Measurements from ENCODE around the gene SIN3B. TPM values are rescaled to one million over a fixed set of nuclear protein-coding genes. Genes with fewer than 3 reads are reported as not detected.

SIN3B gene
- total RNA-seq, 1 experiment from 2014 or later = 83.8 TPM

DNA sequence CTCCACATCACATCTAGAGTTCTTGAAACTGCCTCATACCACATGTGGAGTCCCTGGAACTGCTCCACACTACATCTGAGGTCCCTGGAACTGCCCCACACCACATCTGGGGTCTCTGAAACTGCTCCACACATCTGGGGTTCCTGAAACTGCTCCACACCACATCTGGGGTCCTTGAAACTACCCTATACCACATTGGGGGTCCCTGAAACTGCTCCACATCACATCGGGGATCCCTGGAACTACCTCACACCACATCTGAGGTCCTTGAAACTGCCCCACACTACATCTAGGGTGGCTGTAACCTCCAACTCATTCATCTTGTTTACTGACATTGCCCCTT is 93.4 kb downstream of the SIN3B start:
- Histone ChIP-seq H3K9me2 (ENCODE audit: insufficient read depth) (no peaks in the 10 kb centered on the region), H3K4me1 (replicated peaks; ENCODE audit: insufficient read depth) (peaks cover 26% of the 10 kb centered on the region), H3K4me3 (no peak overlapping the region), H3F3A (ENCODE audit: insufficient read depth, low read depth) (peaks cover 35% of the 10 kb centered on the region), H3K79me2 (ENCODE audit: low read depth) (no peaks in the 10 kb centered on the region), H3K27me3 (ENCODE audit: insufficient read depth, low read depth) (no peaks in the 10 kb centered on the region), H3K36me3 (ENCODE audit: low read depth) (no peaks in the 10 kb centered on the region), H4K20me1 (ENCODE audit: insufficient read depth) (no peaks in the 10 kb centered on the region), H3K27ac (no peak overlapping the region), H2AFZ (no peak overlapping the region), H3K4me2 (no peak overlapping the region), H3K9me3 (ENCODE audit: insufficient read depth, low read depth) (no peaks in the 10 kb centered on the region)
- POLR2A ChIA-PET (ENCODE audit: unreplicated experiment) = no interaction called here
- CTCF ChIA-PET = no interaction called here
- BruUV-seq (replicated peaks) = no TSS peak
- no peak for DNase-seq
- intact Hi-C loops (cut with micrococcal nuclease; ENCODE audit: unreplicated experiment) = no loop called here
- TF ChIP-seq, protein P1, sequence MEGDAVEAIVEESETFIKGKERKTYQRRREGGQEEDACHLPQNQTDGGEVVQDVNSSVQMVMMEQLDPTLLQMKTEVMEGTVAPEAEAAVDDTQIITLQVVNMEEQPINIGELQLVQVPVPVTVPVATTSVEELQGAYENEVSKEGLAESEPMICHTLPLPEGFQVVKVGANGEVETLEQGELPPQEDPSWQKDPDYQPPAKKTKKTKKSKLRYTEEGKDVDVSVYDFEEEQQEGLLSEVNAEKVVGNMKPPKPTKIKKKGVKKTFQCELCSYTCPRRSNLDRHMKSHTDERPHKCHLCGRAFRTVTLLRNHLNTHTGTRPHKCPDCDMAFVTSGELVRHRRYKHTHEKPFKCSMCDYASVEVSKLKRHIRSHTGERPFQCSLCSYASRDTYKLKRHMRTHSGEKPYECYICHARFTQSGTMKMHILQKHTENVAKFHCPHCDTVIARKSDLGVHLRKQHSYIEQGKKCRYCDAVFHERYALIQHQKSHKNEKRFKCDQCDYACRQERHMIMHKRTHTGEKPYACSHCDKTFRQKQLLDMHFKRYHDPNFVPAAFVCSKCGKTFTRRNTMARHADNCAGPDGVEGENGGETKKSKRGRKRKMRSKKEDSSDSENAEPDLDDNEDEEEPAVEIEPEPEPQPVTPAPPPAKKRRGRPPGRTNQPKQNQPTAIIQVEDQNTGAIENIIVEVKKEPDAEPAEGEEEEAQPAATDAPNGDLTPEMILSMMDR (conservative IDR thresholded peaks at IDR 0.05) = no peak
- no peak for TF ChIP-seq EZH2 (IDR thresholded peaks at IDR 0.05; ENCODE audit: low read depth)

DNA sequence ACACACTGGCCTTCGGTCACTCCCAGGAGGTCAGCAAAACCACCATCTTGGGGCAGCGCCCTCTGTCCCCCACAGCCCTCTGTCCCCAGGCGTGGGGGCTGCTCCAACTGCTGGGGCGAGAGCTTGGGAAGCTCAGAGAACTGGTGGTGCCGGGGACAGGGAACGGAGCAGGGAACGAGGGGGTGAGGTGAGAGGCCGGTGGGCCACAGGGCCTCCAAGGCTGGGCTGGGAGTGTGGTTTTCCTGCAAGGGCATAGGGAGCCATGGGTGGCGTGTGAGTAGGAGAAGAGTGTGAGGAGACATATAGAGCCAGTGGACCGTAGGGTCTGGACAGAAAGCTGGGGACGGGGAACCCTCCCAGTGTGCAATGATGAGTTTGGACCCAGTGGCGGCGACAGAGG is 93.8 kb downstream of the SIN3B start:
- H3K9me2 ChIP-seq (ENCODE audit: insufficient read depth) = no peaks in the 10 kb centered on the region
- intact Hi-C loops (cut with micrococcal nuclease; ENCODE audit: unreplicated experiment) = no loop called here
- H3K4me3 ChIP-seq = no peak overlapping the region
- H3K4me1 ChIP-seq (replicated peaks; ENCODE audit: insufficient read depth) = peaks cover 26% of the 10 kb centered on the region
- no peak overlapping the region for H3K4me2 ChIP-seq
- no peak overlapping the region for H3K27ac ChIP-seq
- no peaks in the 10 kb centered on the region for H4K20me1 ChIP-seq (ENCODE audit: insufficient read depth)
- no peaks in the 10 kb centered on the region for H3K27me3 ChIP-seq (ENCODE audit: insufficient read depth, low read depth)
- CTCF ChIA-PET = no interaction called here
- H3K9me3 ChIP-seq (ENCODE audit: insufficient read depth, low read depth) = no peaks in the 10 kb centered on the region
- H3F3A ChIP-seq (ENCODE audit: insufficient read depth, low read depth) = peaks cover 35% of the 10 kb centered on the region
- DNase-seq = no peak
- H3K79me2 ChIP-seq (ENCODE audit: low read depth) = no peaks in the 10 kb centered on the region
- POLR2A ChIA-PET (ENCODE audit: unreplicated experiment) = no interaction called here
- TF ChIP-seq EZH2 (IDR thresholded peaks at IDR 0.05; ENCODE audit: low read depth) = no peak
- TF ChIP-seq, protein P1 (conservative IDR thresholded peaks at IDR 0.05) = no peak
- H2AFZ ChIP-seq = no peak overlapping the region
- no TSS peak for BruUV-seq (replicated peaks)
- no peaks in the 10 kb centered on the region for H3K36me3 ChIP-seq (ENCODE audit: low read depth)

DNA sequence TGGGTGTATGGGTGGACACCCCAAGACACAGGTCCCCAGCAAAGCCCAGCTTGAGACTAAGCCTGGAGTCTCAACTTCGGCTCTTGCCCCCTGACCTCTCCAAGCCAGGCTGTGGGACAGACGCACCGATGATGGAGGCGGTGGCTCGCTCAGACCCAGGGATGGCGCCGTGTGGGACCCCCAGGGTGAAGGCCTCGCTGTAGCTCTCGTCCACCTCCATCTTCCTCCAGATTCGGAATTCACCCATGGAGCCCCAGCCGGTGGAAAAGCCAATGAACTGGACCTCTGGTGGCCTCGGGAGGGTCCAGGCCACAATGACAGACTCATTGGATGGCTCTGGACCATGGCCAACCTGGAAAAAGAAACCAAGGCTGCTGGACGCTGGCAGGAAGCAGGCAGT is 98.7 kb downstream of the SIN3B start:
- Histone ChIP-seq H3K36me3 (ENCODE audit: low read depth) (no peaks in the 10 kb centered on the region), H3K79me2 (ENCODE audit: low read depth) (no peaks in the 10 kb centered on the region), H3K4me2 (no peak overlapping the region), H3K9me2 (ENCODE audit: insufficient read depth) (no peaks in the 10 kb centered on the region), H3K27ac (no peak overlapping the region), H2AFZ (no peak overlapping the region), H4K20me1 (ENCODE audit: insufficient read depth) (no peaks in the 10 kb centered on the region), H3K27me3 (ENCODE audit: insufficient read depth, low read depth) (no peaks in the 10 kb centered on the region), H3K4me1 (replicated peaks; ENCODE audit: insufficient read depth) (no peaks in the 10 kb centered on the region), H3F3A (ENCODE audit: insufficient read depth, low read depth) (peaks cover 1% of the 10 kb centered on the region; the same call in 1 of the 2 replicates), H3K4me3 (no peak overlapping the region), H3K9me3 (ENCODE audit: insufficient read depth, low read depth) (no peaks in the 10 kb centered on the region)
- POLR2A ChIA-PET (ENCODE audit: unreplicated experiment) = no interaction called here
- no TSS peak for BruUV-seq (replicated peaks)
- intact Hi-C loops (cut with micrococcal nuclease; ENCODE audit: unreplicated experiment) = no loop called here
- TF ChIP-seq, protein P1 (conservative IDR thresholded peaks at IDR 0.05) = no peak
- TF ChIP-seq EZH2 (IDR thresholded peaks at IDR 0.05; ENCODE audit: low read depth) = no peak
- CTCF ChIA-PET = interaction anchor here (0.6 kb wide), 1 partner anchor 530 kb away, joined by 5 read pairs; no protein-coding TSS in a partner anchor
- DNase-seq = no peak
